ENCODE measurements around the gene CTU2. TPM values are rescaled to one million over a fixed set of nuclear protein-coding genes. Genes with fewer than 3 reads are reported as not detected.

CTU2 gene
- total RNA-seq, 1 donor from 2014 or later: 20.3 TPM

GRCh38 chr16:88759976-88760350 lies 53.7 kb downstream of the CTU2 start:
- DNase-seq (ENCODE audit: low spot score): no peak

GRCh38 chr16:88760424-88761142 lies 54.3 kb downstream of the CTU2 start:
- DNase-seq (ENCODE audit: low spot score): no peak

- DNase-seq (ENCODE audit: low spot score): no peak
These were observed 54.8 kb downstream of the CTU2 start for GRCh38 chr16:88761143-88761534.

DNA sequence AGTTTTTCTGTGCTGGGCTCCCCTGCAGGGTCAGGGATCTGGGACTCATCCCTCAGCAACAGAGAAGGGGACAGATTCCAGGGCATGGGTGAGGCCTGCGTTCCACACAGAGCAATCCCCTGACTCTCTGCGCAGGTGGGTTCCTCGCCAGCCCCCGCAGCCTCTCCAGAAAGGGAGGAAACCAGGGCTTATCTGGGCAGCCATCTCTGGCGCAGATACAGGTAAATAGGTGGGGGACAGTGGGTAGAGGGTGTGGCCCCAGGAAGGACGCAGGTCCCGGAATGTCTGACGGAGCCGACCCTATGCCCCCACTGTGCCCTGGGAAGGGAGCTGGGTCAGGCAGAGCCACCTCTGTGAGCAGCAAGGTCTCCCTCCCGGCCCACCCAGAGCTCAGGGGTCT lies 55.5 kb downstream of the CTU2 start:
- DNase-seq (ENCODE audit: low spot score): no peak

GRCh38 chr16:88762258-88762870 lies 56.1 kb downstream of the CTU2 start:
- no peak for DNase-seq (ENCODE audit: low spot score)

- no peak for DNase-seq (ENCODE audit: low spot score)
These were observed 56.6 kb downstream of the CTU2 start for GRCh38 chr16:88762941-88763340.

GRCh38 chr16:88763502-88764053 lies 57.3 kb downstream of the CTU2 start:
- DNase-seq (ENCODE audit: low spot score): no peak

- DNase-seq (ENCODE audit: low spot score): no peak
These were observed 57.8 kb downstream of the CTU2 start for GRCh38 chr16:88764080-88764479.

DNA sequence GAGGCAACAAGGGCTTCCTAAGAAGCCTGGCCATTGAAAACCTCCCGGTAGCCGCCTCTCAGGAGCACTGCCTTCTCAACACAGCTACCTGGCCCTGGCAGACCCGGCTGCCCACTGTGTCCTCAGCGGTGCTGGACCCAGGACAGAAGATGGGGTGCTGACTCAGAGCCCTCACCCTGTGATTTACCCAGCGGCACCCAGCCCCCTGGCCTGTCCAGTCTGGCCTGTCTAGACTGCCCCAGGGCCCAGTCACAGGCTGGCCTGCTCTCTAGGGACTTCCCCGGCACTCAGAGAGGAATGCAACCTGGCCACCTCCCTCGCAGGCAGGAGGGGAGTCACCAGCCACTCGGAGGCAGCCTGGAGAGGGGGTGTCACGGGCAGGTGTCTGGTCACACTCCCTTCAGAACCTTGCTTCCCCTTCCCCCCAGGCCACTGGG lies 58.6 kb downstream of the CTU2 start:
- DNase-seq (ENCODE audit: low spot score): no peak

Small RNA genes lying within 50 kb of the gene (microRNA-seq; reads per million reads assigned to microRNA genes)
- gene MIR4722 (ENCODE audit: borderline number of aligned reads): not detected

Other genes starting within 250 kb of the CTU2 start
- 39.2 TPM for gene ZC3H18, start 136.1 kb upstream of the CTU2 start, total RNA-seq
- not detected for gene IL17C, start 67.9 kb upstream of the CTU2 start, total RNA-seq
- 183 TPM for gene CYBA, start 55.5 kb upstream of the CTU2 start, total RNA-seq
- gene MVD, start 43.4 kb upstream of the CTU2 start, total RNA-seq: 22.9 TPM
- 1.2 TPM for gene SNAI3, start 20.0 kb upstream of the CTU2 start, total RNA-seq
- gene RNF166, start 95 bp upstream of the CTU2 start, total RNA-seq: 22.5 TPM
- gene PIEZO1, start 78.7 kb downstream of the CTU2 start, total RNA-seq: 318 TPM
- 0.22 TPM for gene CDT1, start 97.3 kb downstream of the CTU2 start, total RNA-seq
- 96.7 TPM for gene APRT, start 105.4 kb downstream of the CTU2 start, total RNA-seq
- gene GALNS, start 150.4 kb downstream of the CTU2 start, total RNA-seq: 28.6 TPM
- 39.9 TPM for gene TRAPPC2L, start 150.6 kb downstream of the CTU2 start, total RNA-seq
- gene PABPN1L, start 160.2 kb downstream of the CTU2 start, total RNA-seq: not detected

All from mesenteric fat pad (tissue), 1 donor.